Umbilical cord (tissue), 2 donors: ENCODE data around the gene ACAP2. TPM values are rescaled to one million over a fixed set of nuclear protein-coding genes. Genes with fewer than 3 reads are reported as not detected.
"Not testable (repeated sequence)": the region's sequence is repeated elsewhere in the genome, so short reads cannot be mapped to it uniquely, and the experiment has no call there.

Experiments
- DNase-seq: peaks from one replicate; pipeline ENCODE4 v3.0.0-alpha.2; 2015; ENCODE audit warnings: low spot score
- total RNA-seq: library from RNA; depleted of rRNA; stranded (reverse); fragments of >200 nt; gene quantifications from one replicate; pipeline ENCODE4 v1.2.3, GENCODE V29; 2014; ENCODE audit warnings: low replicate concordance; ENCODE audit not compliant: insufficient read depth

ACAP2 gene
- total RNA-seq, 1 donor from 2014 or later: 80.9 TPM

GRCh38 chr3:195247086-195247862, 195.5 kb downstream of the ACAP2 start:
- no peak for DNase-seq

GRCh38 chr3:195246581-195246995, 196.2 kb downstream of the ACAP2 start:
- no peak for DNase-seq

- no peak for DNase-seq
These were observed 197.3 kb downstream of the ACAP2 start for GRCh38 chr3:195245531-195245951.

- DNase-seq: no peak
These were observed 201.0 kb downstream of the ACAP2 start for GRCh38 chr3:195241592-195242355.

- DNase-seq: no peak
These were observed 201.9 kb downstream of the ACAP2 start for GRCh38 chr3:195240939-195241338.

- no peak for DNase-seq
These were observed 202.6 kb downstream of the ACAP2 start for GRCh38 chr3:195240171-195240701.

- no peak for DNase-seq
These were observed 203.7 kb downstream of the ACAP2 start for GRCh38 chr3:195239121-195239520.

- DNase-seq: peak; percentile 77
These were observed 204.2 kb downstream of the ACAP2 start for GRCh38 chr3:195238586-195239118.

GRCh38 chr3:195238081-195238571, 204.7 kb downstream of the ACAP2 start:
- no peak for DNase-seq

GRCh38 chr3:195236801-195237570, 205.8 kb downstream of the ACAP2 start:
- DNase-seq: no peak

GRCh38 chr3:195236076-195236798, 206.6 kb downstream of the ACAP2 start:
- DNase-seq: no peak

- DNase-seq: no peak
These were observed 212.6 kb downstream of the ACAP2 start for GRCh38 chr3:195230244-195230643.

- not testable (repeated sequence) for DNase-seq
These were observed 213.9 kb downstream of the ACAP2 start for GRCh38 chr3:195228886-195229285.

- DNase-seq: no peak
These were observed 214.9 kb downstream of the ACAP2 start for GRCh38 chr3:195227871-195228270.

- no peak for DNase-seq
These were observed 215.8 kb downstream of the ACAP2 start for GRCh38 chr3:195226900-195227447.

- DNase-seq: no peak
These were observed 216.4 kb downstream of the ACAP2 start for GRCh38 chr3:195226445-195226844.

- DNase-seq: no peak
These were observed 217.7 kb downstream of the ACAP2 start for GRCh38 chr3:195224980-195225580.
